GM19468 (cell line): Measurements from ENCODE around the gene MPV17L.
"Not testable (repeated sequence)": the region's sequence is repeated elsewhere in the genome, so short reads cannot be mapped to it uniquely, and the experiment has no call there.

Experiments
- ATAC-seq: cut with Tn5 transposase; IDR thresholded peaks from one replicate; pipeline ENCODE4 v1.9.1; 2021; ENCODE audit warnings: mild to moderate bottlenecking, moderate library complexity, moderate number of reproducible peaks; ENCODE audit not compliant: unreplicated experiment; ENCODE audit errors: extremely low read depth

Gene MPV17L

DNA sequence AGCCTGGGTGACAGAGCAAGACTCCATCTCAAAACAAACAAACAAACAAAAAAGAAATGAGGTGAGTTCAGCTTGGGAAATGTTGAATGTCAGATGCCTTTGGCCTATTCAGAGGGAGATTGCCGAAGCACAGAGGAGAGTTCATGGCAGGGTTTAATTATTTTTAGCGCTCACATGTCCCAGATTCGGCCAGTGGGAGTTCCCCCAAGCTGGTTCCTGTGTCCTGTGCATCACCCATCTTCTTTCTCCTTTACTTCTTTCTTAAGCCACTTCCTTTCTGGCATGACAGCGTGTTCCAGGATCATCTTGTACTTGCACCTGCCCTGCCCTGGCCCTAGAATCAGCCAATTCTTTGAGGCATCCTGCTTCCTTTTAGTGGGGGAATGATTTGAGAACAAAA, 9.2 kb downstream of the MPV17L start:
- no peak for ATAC-seq

GRCh38 chr16:15407756-15408155, 12.2 kb downstream of the MPV17L start:
- not testable (repeated sequence) for ATAC-seq

- ATAC-seq: not testable (repeated sequence)
These were observed 13.9 kb downstream of the MPV17L start for GRCh38 chr16:15409476-15409875.

DNA sequence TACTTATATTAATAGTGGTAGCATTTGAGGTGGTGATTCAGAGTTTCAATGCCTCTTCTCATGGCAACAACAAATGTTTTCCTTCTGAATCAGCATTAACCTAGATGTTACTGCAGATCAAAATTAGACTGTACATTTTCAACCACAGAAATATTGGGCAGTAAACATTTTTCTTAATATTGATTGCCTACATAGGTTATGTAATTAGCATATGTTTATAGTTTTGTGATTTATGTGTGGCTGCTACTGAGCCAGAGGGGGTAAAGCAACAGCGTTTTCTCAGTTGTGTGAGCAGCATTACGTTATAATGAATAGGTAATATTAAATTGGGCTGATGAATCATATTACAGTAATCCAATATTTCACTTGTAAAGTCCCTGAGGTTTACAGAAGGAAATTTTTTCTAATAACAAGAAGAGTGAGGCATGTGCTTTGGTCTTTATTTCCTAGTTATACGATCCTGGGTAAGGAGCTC, 20.0 kb downstream of the MPV17L start:
- ATAC-seq: no peak

GRCh38 chr16:15417197-15417596, 21.6 kb downstream of the MPV17L start:
- no peak for ATAC-seq

GRCh38 chr16:15418206-15418605, 22.7 kb downstream of the MPV17L start:
- ATAC-seq: no peak

GRCh38 chr16:15421696-15422095, 26.1 kb downstream of the MPV17L start:
- ATAC-seq: not testable (repeated sequence)

- no peak for ATAC-seq
These were observed 26.7 kb downstream of the MPV17L start for GRCh38 chr16:15422222-15422621.

GRCh38 chr16:15425861-15426260, 30.3 kb downstream of the MPV17L start:
- ATAC-seq: no peak

GRCh38 chr16:15426796-15427195, 31.2 kb downstream of the MPV17L start:
- ATAC-seq: no peak

GRCh38 chr16:15427648-15428239, 32.2 kb downstream of the MPV17L start:
- ATAC-seq: no peak

DNA sequence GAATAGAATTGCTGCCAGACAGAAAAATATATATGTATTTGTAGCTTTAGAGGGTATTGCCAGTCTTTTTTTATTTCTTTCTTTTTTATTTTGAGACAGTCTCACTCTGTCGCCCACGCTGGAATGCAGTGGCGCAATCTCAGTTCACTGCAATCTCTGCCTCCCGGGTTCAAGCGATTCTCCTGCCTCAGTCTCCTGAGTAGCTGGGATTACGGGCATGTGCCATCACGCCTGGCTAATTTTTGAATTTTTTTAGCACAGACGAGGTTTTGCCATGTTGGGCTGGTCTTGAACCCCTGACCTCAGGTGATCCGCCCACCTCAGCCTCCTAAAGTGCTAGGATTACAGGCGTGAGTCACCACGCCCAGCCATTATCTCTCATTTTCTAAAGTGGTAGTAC, 35.3 kb downstream of the MPV17L start:
- ATAC-seq: not testable (repeated sequence)

- ATAC-seq: no peak
These were observed 38.5 kb downstream of the MPV17L start for GRCh38 chr16:15434079-15434424.

DNA sequence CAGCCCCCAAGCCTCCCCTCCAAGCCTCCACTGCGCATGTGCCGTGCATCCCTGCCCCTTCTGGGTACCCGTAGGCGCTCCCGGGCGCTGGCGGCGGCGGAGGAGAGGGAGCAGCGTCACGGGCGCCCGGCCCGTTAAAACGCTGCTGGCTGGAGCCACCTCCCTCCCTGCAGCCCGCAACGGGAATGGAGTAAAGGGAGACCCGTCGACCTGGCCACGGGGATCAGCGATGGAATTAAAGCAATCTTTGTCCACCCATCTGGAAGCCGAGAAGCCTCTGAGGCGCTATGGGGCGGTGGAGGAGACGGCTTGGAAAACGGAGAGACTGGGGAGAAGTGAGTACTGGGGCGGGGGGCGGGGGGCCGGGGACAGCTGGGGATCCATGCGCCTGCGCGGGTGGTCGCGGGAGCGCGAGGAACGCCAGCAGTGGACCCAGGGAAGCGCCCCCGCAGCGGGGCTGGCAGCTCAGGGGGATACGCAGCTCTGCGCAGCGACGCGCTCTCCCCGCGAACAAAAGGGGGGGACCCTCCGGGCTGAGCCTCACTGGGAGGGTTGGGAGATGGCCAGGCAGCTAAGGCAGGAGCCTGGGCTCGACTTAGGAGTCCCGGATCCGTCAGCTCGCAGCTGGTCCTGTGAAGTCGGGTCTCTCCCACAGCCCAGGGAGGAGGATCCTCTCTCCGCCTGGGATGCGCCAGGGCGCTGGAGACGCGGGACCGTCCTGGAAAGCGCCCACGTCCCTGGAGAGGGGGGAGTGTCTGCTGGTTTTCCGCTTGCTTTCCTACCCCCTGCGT, 39.1 kb downstream of the MPV17L start, which contains the start of gene BMERB1:
Gene BMERB1 (plus strand): TSS at position 164 of the 791 bp plus-strand sequence. CDS start 66 bp downstream, at position 230.
- ATAC-seq: no peak

DNA sequence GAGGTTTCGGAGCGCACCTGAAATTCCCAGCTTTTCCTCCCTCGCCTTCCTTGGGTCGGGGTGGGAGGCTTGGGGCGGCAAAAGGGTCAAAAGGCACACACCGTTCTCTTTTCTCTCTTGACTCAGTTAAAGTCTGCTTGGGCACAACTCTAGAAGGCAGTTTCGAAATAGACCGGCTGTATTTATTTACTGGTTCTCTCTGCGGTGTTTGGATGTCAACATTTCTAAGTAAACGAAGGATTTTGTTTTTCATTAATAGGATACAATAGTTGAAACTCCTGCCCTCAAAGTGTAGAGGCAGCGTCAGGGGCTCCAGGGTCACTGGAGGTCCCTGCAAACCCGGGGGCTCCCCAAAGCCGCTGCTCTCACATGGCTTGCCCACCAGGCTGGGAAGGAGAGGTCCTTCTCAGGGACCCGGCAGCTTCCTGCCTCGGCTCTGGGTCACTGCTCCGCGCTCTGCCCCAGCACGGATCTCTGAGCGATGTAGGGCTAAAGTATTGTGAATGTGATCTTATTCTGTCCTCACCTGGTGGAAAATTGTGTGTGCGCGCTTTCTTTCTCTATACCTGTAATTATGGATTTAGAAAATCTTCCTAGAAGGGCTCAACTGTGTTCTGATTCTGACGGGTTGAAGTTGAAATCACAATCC, 39.8 kb downstream of the MPV17L start:
- ATAC-seq: no peak

DNA sequence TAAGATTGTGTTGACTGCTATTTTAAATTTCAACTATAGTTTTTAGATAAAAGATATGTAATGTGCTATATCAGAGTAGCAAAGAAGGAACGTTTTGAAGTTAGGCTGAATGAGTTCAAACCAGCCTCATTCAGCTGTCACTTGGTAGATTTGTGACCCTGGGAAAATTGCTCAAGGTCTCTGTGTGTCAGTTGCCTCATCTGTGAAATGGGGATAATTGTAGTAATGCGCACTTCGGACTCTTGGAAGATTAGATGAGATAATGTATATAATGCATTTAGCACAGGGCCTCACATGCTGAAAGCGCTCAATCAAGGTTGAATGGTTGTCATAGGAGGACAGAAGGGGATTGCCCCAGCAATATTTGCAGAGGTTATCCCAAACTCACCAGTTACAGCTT, 43.5 kb downstream of the MPV17L start:
- no peak for ATAC-seq

DNA sequence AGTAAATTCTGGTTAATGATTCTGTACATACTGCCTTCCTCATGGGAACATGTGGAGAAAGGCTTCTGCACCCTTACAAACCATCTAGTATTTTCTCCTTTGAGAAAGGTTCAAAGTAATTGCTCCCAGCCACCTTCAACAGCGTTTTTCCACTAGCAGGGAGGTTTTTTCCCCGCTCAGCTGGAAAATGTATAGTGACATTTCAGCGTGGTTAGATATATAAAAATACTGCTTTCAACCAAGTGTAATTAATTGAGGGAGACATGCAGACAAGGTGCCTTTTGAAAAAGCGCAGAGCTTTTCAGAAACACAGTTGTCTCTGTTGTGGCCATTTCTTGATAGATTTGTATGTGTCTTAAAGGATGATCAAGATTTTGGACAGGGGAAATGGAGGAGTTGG, 44.0 kb downstream of the MPV17L start:
- no peak for ATAC-seq

DNA sequence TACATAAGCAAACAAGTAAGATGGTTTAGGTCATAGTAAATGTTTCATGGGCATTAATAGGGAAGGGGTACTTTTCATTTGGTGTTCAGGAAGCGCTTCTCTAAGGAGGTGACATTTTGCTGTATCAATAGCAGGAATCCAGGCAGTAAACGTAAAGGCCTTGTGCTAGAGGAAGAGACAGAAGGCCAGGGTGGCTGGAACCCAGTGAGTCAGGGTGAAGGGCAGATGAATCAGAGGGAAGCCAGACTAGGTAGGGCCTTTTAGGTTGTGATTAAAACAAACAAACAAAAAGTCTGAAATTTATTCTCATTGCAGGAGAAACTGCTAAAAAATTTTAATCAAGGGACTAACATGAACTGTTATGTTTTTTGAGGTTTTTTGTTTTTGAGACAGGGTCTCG, 45.3 kb downstream of the MPV17L start:
- ATAC-seq: no peak

DNA sequence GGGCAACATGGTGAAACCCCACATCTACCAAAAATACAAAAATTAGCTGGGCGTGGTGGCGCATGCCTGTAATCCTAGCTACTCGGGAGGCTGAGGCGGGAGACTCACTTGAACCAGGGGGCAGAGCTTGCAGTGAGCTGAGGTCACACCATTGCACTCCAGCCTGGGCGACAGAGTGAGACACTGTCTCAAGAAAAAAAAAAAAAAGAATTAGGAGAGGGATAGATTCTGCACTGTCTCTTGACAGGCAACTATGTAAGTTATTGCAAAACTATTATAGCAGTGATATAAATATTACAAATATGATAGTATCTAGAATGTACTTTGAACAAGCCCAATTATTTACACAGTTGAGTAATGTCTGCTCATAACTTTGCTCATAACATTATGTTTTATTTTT, 46.6 kb downstream of the MPV17L start:
- ATAC-seq: not testable (repeated sequence)

DNA sequence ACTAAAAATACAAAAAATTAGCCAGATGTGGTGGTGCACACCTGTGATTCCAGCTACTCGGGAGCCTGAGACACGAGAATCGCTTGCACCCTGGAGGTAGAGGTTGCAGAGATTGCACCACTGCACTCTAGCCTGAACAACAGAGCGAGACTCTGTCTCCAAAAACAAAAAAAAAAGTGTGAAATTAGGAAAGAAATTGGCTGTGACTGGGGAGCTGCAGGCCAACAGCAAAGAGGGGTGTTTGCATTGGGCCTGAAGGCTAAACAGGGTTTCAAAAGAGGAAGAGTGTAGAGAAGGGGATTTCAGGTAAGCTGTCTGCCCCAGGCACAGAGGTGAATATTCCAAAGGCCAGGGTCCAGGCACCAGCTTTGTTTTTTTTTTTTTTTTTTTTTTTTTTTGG, 48.2 kb downstream of the MPV17L start:
- no peak for ATAC-seq

- no peak for ATAC-seq
These were observed 48.7 kb downstream of the MPV17L start for GRCh38 chr16:15444264-15444663.
